Measurements from ENCODE around the gene HABP4.

Gene HABP4

GRCh38 chr9:96483733-96484390 lies 33.9 kb downstream of the HABP4 start:
- Histone ChIP-seq H3F3A (ENCODE audit: insufficient read depth, low read length) (no peaks in the 10 kb centered on the region), H3K9me2 (ENCODE audit: low read depth, low read length) (no peaks in the 10 kb centered on the region), H3K4me3 (ENCODE audit: low read depth, low read length, poor library complexity, severe bottlenecking) (no peak overlapping the region), H2AFZ (ENCODE audit: low read length) (no peak overlapping the region), H3K9me3 (ENCODE audit: low read length) (no peaks in the 10 kb centered on the region), H4K20me1 (ENCODE audit: insufficient read depth, low read length) (no peaks in the 10 kb centered on the region), H3K27ac (ENCODE audit: low read depth, low read length, poor library complexity, severe bottlenecking) (peak overlapping the region; percentile 71), H3K36me3 (ENCODE audit: insufficient read depth, low read length) (no peaks in the 10 kb centered on the region), H3K4me1 (ENCODE audit: insufficient read depth, low read length, severe bottlenecking) (peaks cover 15% of the 10 kb centered on the region), H3K9ac (ENCODE audit: low read length) (no peak overlapping the region), H3K27me3 (ENCODE audit: insufficient read depth, low read length) (no peaks in the 10 kb centered on the region), H3K4me2 (ENCODE audit: low read length) (peak overlapping the region; percentile 7; the same call in 1 of the 2 replicates), H3K79me2 (ENCODE audit: insufficient read depth, low read length) (no peaks in the 10 kb centered on the region)
- TF ChIP-seq CTCF (IDR thresholded peaks at IDR 0.05; ENCODE audit: low read length) (no peak), EZH2 (IDR thresholded peaks at IDR 0.05; ENCODE audit: borderline replicate concordance, low read length) (no peak)

GRCh38 chr9:96484521-96484931 lies 34.6 kb downstream of the HABP4 start:
- Histone ChIP-seq H3K4me3 (ENCODE audit: low read depth, low read length, poor library complexity, severe bottlenecking) (no peak overlapping the region), H2AFZ (ENCODE audit: low read length) (no peak overlapping the region), H3K27ac (ENCODE audit: low read depth, low read length, poor library complexity, severe bottlenecking) (peak overlapping the region; percentile 71), H3F3A (ENCODE audit: insufficient read depth, low read length) (no peaks in the 10 kb centered on the region), H4K20me1 (ENCODE audit: insufficient read depth, low read length) (no peaks in the 10 kb centered on the region), H3K9me2 (ENCODE audit: low read depth, low read length) (no peaks in the 10 kb centered on the region), H3K36me3 (ENCODE audit: insufficient read depth, low read length) (no peaks in the 10 kb centered on the region), H3K9ac (ENCODE audit: low read length) (no peak overlapping the region), H3K4me2 (ENCODE audit: low read length) (peak overlapping the region; percentile 7; the same call in 1 of the 2 replicates), H3K79me2 (ENCODE audit: insufficient read depth, low read length) (no peaks in the 10 kb centered on the region), H3K4me1 (ENCODE audit: insufficient read depth, low read length, severe bottlenecking) (peaks cover 15% of the 10 kb centered on the region), H3K9me3 (ENCODE audit: low read length) (no peaks in the 10 kb centered on the region), H3K27me3 (ENCODE audit: insufficient read depth, low read length) (no peaks in the 10 kb centered on the region)
- TF ChIP-seq CTCF (IDR thresholded peaks at IDR 0.05; ENCODE audit: low read length) = no peak
- TF ChIP-seq EZH2 (IDR thresholded peaks at IDR 0.05; ENCODE audit: borderline replicate concordance, low read length) = no peak

GRCh38 chr9:96485280-96485679 lies 35.3 kb downstream of the HABP4 start:
- Histone ChIP-seq H4K20me1 (ENCODE audit: insufficient read depth, low read length) (no peaks in the 10 kb centered on the region), H2AFZ (ENCODE audit: low read length) (no peak overlapping the region), H3K9ac (ENCODE audit: low read length) (no peak overlapping the region), H3K36me3 (ENCODE audit: insufficient read depth, low read length) (peaks cover 5% of the 10 kb centered on the region; the same call in 1 of the 2 replicates), H3K79me2 (ENCODE audit: insufficient read depth, low read length) (no peaks in the 10 kb centered on the region), H3K4me3 (ENCODE audit: low read depth, low read length, poor library complexity, severe bottlenecking) (no peak overlapping the region), H3K27me3 (ENCODE audit: insufficient read depth, low read length) (no peaks in the 10 kb centered on the region), H3K9me2 (ENCODE audit: low read depth, low read length) (no peaks in the 10 kb centered on the region), H3K4me1 (ENCODE audit: insufficient read depth, low read length, severe bottlenecking) (peaks cover 15% of the 10 kb centered on the region), H3K4me2 (ENCODE audit: low read length) (no peak overlapping the region), H3K9me3 (ENCODE audit: low read length) (no peaks in the 10 kb centered on the region), H3F3A (ENCODE audit: insufficient read depth, low read length) (no peaks in the 10 kb centered on the region), H3K27ac (ENCODE audit: low read depth, low read length, poor library complexity, severe bottlenecking) (no peak overlapping the region)
- no peak for TF ChIP-seq EZH2 (IDR thresholded peaks at IDR 0.05; ENCODE audit: borderline replicate concordance, low read length)
- TF ChIP-seq CTCF (IDR thresholded peaks at IDR 0.05; ENCODE audit: low read length) = no peak
